Ovary (tissue), 3 donors: Measurements from ENCODE around the gene ELAVL2.

Source experiments
- POLR2A ChIP-seq: fragments of 450-650 bp; IDR thresholded peaks from one replicate; pipeline ENCODE4 v1.6.1; 2017; ENCODE audit warnings: antibody characterized with exemption, mild to moderate bottlenecking, moderate library complexity
- TF ChIP-seq, protein P1 (sequence below), 3 donors: fragments of 450-650 bp in 2 of 3; fragments of 200-600 bp in 1 of 3; IDR thresholded peaks; one replicate each; pipeline versions ENCODE4 v1.5.1 to v1.8.0; 2016 to 2022; ENCODE audit warnings: antibody characterized with exemption in 3 of 3, mild to moderate bottlenecking in 1 of 3
- donor health status: DM: no; HTN: no; CAD: no.

DNA sequence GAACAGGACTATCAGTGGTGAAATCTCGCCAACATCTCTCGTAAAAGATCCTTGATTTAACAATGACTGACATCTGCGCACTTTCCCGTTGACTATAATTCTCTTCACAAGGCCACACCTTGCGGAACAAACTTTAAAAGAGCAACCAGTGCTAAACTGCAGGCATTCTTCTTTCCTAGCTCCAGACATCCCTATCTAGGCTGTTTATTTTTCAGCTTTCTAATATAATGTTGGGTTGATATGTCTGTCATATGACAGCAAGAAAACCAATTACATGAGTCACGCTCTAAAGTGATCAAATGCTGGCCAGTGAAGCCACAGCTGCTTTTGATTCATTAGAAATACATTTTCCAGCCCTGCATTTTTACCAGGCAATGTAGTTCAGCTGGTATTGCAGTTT, 162.5 kb downstream of the ELAVL2 start:
- no peak for TF ChIP-seq POLR2A
- TF ChIP-seq, protein P1, sequence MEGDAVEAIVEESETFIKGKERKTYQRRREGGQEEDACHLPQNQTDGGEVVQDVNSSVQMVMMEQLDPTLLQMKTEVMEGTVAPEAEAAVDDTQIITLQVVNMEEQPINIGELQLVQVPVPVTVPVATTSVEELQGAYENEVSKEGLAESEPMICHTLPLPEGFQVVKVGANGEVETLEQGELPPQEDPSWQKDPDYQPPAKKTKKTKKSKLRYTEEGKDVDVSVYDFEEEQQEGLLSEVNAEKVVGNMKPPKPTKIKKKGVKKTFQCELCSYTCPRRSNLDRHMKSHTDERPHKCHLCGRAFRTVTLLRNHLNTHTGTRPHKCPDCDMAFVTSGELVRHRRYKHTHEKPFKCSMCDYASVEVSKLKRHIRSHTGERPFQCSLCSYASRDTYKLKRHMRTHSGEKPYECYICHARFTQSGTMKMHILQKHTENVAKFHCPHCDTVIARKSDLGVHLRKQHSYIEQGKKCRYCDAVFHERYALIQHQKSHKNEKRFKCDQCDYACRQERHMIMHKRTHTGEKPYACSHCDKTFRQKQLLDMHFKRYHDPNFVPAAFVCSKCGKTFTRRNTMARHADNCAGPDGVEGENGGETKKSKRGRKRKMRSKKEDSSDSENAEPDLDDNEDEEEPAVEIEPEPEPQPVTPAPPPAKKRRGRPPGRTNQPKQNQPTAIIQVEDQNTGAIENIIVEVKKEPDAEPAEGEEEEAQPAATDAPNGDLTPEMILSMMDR (IDR thresholded peaks at IDR 0.05), result no peak
